Karpas-422 (cell line): ENCODE results near the gene LMO1. TPM values are rescaled to one million over a fixed set of nuclear protein-coding genes. Genes with fewer than 3 reads are reported as not detected.

Source experiments
- DNase-seq: peaks from one replicate; pipeline ENCODE4 v3.0.0-alpha.2; 2015
- H2AFZ ChIP-seq: fragments of 200-600 bp; sonication (generic); 2 replicates; pipeline ENCODE4 v1.6.1; 2014; ENCODE audit warnings: antibody characterized with exemption, low read length, mixed read lengths
- H3K27ac ChIP-seq: fragments of 200-600 bp; sonication (generic); 2 replicates; pipeline ENCODE4 v1.5.1; 2014; ENCODE audit warnings: mild to moderate bottlenecking, low read length, moderate library complexity
- H3K27me3 ChIP-seq: fragments of 200-600 bp; sonication (generic); 2 replicates; pipeline ENCODE4 v1.6.1; 2014; ENCODE audit warnings: low read length, mixed read lengths
- H3K36me3 ChIP-seq: fragments of 200-600 bp; sonication (generic); 2 replicates; pipeline ENCODE4 v1.6.1; 2014; ENCODE audit warnings: low read length, mixed read lengths; ENCODE audit not compliant: insufficient read depth
- H3K4me1 ChIP-seq: fragments of 200-600 bp; sonication (generic); 2 replicates; pipeline ENCODE4 v1.6.1; 2014; ENCODE audit warnings: mild to moderate bottlenecking, low read length, mixed read lengths
- H3K4me2 ChIP-seq: fragments of 200-600 bp; sonication (generic); 2 replicates; pipeline ENCODE4 v1.6.1; 2014; ENCODE audit warnings: low read length, low read depth, mild to moderate bottlenecking; ENCODE audit not compliant: poor library complexity, severe bottlenecking
- H3K4me3 ChIP-seq: fragments of 200-600 bp; sonication (generic); 2 replicates; pipeline ENCODE4 v1.5.1; 2014; ENCODE audit warnings: mild to moderate bottlenecking, antibody characterized with exemption, low read length, mixed read lengths
- H3K79me2 ChIP-seq: fragments of 200-600 bp; sonication (generic); 2 replicates; pipeline ENCODE4 v1.6.1; 2014; ENCODE audit warnings: mild to moderate bottlenecking, low read length, mixed read lengths
- H3K9ac ChIP-seq: fragments of 200-600 bp; sonication (generic); 2 replicates; pipeline ENCODE4 v1.6.0; 2014; ENCODE audit warnings: low read length
- H3K9me2 ChIP-seq: fragments of 200-600 bp; sonication (generic), shearing (Covaris generic); replicated peaks from 2 replicates; pipeline ENCODE4 v1.6.0; 2014; ENCODE audit warnings: mild to moderate bottlenecking, low read length, moderate library complexity; ENCODE audit not compliant: insufficient read depth
- H3K9me3 ChIP-seq: fragments of 300-700, 200-600 bp; sonication (generic); 2 replicates; pipeline ENCODE4 v1.6.1; 2014; ENCODE audit warnings: low read length, mixed read lengths
- H4K20me1 ChIP-seq: fragments of 200-600 bp; sonication (generic); 2 replicates; pipeline ENCODE4 v1.6.1; 2014; ENCODE audit warnings: mild to moderate bottlenecking, antibody characterized with exemption, low read length, low read depth; ENCODE audit not compliant: insufficient read depth
- total RNA-seq: library from RNA; depleted of rRNA; stranded (reverse); fragments of >200 nt; shearing (Covaris generic); gene quantifications from 2 replicates; pipeline ENCODE4 v1.2.3, GENCODE V29; 2014; ENCODE audit warnings: low replicate concordance

LMO1 gene
- total RNA-seq, 1 experiment from 2014 or later: not detected

GRCh38 chr11:8266246-8267241, 2.9 kb upstream of the LMO1 start:
- Histone ChIP-seq H3K27ac (no peak overlapping the region), H3K4me3 (no peak overlapping the region), H3K9me3 (no peaks in the 10 kb centered on the region), H3K9ac (no peak overlapping the region), H3K9me2 (no peaks in the 10 kb centered on the region), H2AFZ (no peak overlapping the region), H3K4me2 (no peak overlapping the region), H3K36me3 (no peaks in the 10 kb centered on the region), H3K4me1 (no peaks in the 10 kb centered on the region), H3K27me3 (no peaks in the 10 kb centered on the region), H3K79me2 (no peaks in the 10 kb centered on the region), H4K20me1 (no peaks in the 10 kb centered on the region)
- no peak for DNase-seq

- no peak overlapping the region for H3K4me3 ChIP-seq
- no peaks in the 10 kb centered on the region for H3K9me2 ChIP-seq
- H3K27me3 ChIP-seq: no peaks in the 10 kb centered on the region
- no peak overlapping the region for H2AFZ ChIP-seq
- H3K27ac ChIP-seq: no peak overlapping the region
- DNase-seq: no peak
- H4K20me1 ChIP-seq: no peaks in the 10 kb centered on the region
- H3K36me3 ChIP-seq: no peaks in the 10 kb centered on the region
- no peaks in the 10 kb centered on the region for H3K79me2 ChIP-seq
- H3K4me1 ChIP-seq: no peaks in the 10 kb centered on the region
- no peaks in the 10 kb centered on the region for H3K9me3 ChIP-seq
- no peak overlapping the region for H3K9ac ChIP-seq
- no peak overlapping the region for H3K4me2 ChIP-seq
Measured at GRCh38 chr11:8265681-8266241, 2.1 kb upstream of the LMO1 start.

GRCh38 chr11:8263109-8263768, 439 bp downstream of the LMO1 start:
- H3K4me3 ChIP-seq: no peak overlapping the region

GRCh38 chr11:8262552-8263108, 1.0 kb downstream of the LMO1 start:
- Histone ChIP-seq H3K4me2 (no peak overlapping the region), H3K4me3 (no peak overlapping the region), H3K9me3 (no peaks in the 10 kb centered on the region), H3K9ac (no peak overlapping the region), H4K20me1 (no peaks in the 10 kb centered on the region), H3K27ac (no peak overlapping the region), H3K27me3 (no peaks in the 10 kb centered on the region), H2AFZ (no peak overlapping the region), H3K4me1 (no peaks in the 10 kb centered on the region), H3K9me2 (no peaks in the 10 kb centered on the region), H3K79me2 (no peaks in the 10 kb centered on the region), H3K36me3 (no peaks in the 10 kb centered on the region)
- no peak for DNase-seq

More at GRCh38 chr11:8263109-8263768, 439 bp downstream of the LMO1 start:
- H3K4me1 ChIP-seq: no peaks in the 10 kb centered on the region
- no peak overlapping the region for H2AFZ ChIP-seq
- H3K27me3 ChIP-seq: no peaks in the 10 kb centered on the region
- no peak overlapping the region for H3K9ac ChIP-seq
- no peaks in the 10 kb centered on the region for H3K9me2 ChIP-seq
- no peak for DNase-seq
- H3K27ac ChIP-seq: no peak overlapping the region
- no peaks in the 10 kb centered on the region for H3K9me3 ChIP-seq
- H4K20me1 ChIP-seq: no peaks in the 10 kb centered on the region
- H3K79me2 ChIP-seq: no peaks in the 10 kb centered on the region
- no peaks in the 10 kb centered on the region for H3K36me3 ChIP-seq
- H3K4me2 ChIP-seq: no peak overlapping the region

- no peaks in the 10 kb centered on the region for H3K9me3 ChIP-seq
- no peak overlapping the region for H3K9ac ChIP-seq
- H3K36me3 ChIP-seq: no peaks in the 10 kb centered on the region
- H3K4me2 ChIP-seq: no peak overlapping the region
- H3K79me2 ChIP-seq: no peaks in the 10 kb centered on the region
- H3K4me3 ChIP-seq: no peak overlapping the region
- no peaks in the 10 kb centered on the region for H3K27me3 ChIP-seq
- H4K20me1 ChIP-seq: no peaks in the 10 kb centered on the region
- no peaks in the 10 kb centered on the region for H3K9me2 ChIP-seq
- no peak overlapping the region for H3K27ac ChIP-seq
- H2AFZ ChIP-seq: no peak overlapping the region
- no peak for DNase-seq
- no peaks in the 10 kb centered on the region for H3K4me1 ChIP-seq
Measured at GRCh38 chr11:8261921-8262551, 1.6 kb downstream of the LMO1 start.

GRCh38 chr11:8261291-8261690, 2.4 kb downstream of the LMO1 start:
- Histone ChIP-seq H3K4me3 (no peak overlapping the region), H3K4me1 (no peaks in the 10 kb centered on the region), H4K20me1 (no peaks in the 10 kb centered on the region), H3K9me2 (no peaks in the 10 kb centered on the region), H2AFZ (no peak overlapping the region), H3K9me3 (no peaks in the 10 kb centered on the region), H3K79me2 (no peaks in the 10 kb centered on the region), H3K4me2 (no peak overlapping the region), H3K9ac (no peak overlapping the region), H3K27ac (no peak overlapping the region), H3K27me3 (no peaks in the 10 kb centered on the region), H3K36me3 (no peaks in the 10 kb centered on the region)
- DNase-seq: no peak

- Histone ChIP-seq H3K4me1 (no peaks in the 10 kb centered on the region), H3K79me2 (no peaks in the 10 kb centered on the region), H3K9ac (no peak overlapping the region), H3K9me2 (no peaks in the 10 kb centered on the region), H3K27me3 (no peaks in the 10 kb centered on the region), H3K9me3 (no peaks in the 10 kb centered on the region), H2AFZ (no peak overlapping the region), H3K4me2 (no peak overlapping the region), H3K36me3 (no peaks in the 10 kb centered on the region), H3K4me3 (no peak overlapping the region), H3K27ac (no peak overlapping the region), H4K20me1 (no peaks in the 10 kb centered on the region)
- DNase-seq: no peak
Measured at GRCh38 chr11:8260202-8260966, 3.3 kb downstream of the LMO1 start.
